Measurements from ENCODE around the gene ARHGDIB. TPM values are rescaled to one million over a fixed set of nuclear protein-coding genes. Genes with fewer than 3 reads are reported as not detected.

Gene ARHGDIB
- total RNA-seq, 4 donors from 2014 or later: 63.8 to 112 (median 89.4) TPM

- no peak for TF ChIP-seq EP300 (IDR thresholded peaks at IDR 0.05)
- TF ChIP-seq POLR2A (IDR thresholded peaks at IDR 0.05): no peak
- TF ChIP-seq CTCF (IDR thresholded peaks at IDR 0.05): no peak
- peak overlapping the region in 1 of 4 donors; percentile 1 for H3K4me3 ChIP-seq
- no peaks in the 10 kb centered on the region for H3K9me3 ChIP-seq
- 22 to 25% methylated on average over 4 of the region's 4 CpGs for WGBS, 2 donors
- peaks cover 0 to 16% (median 0%) of the 10 kb centered on the region in 4 donors for H3K4me1 ChIP-seq
- no peak for DNase-seq (ENCODE audit: low spot score in 2 of 2)
- no peaks in the 10 kb centered on the region for H3K27me3 ChIP-seq
- no peaks in the 10 kb centered on the region for H3K36me3 ChIP-seq
- peak overlapping the region in 1 of 4 donors; percentile 25 for H3K27ac ChIP-seq
Measured at GRCh38 chr12:14928931-14929330, 32.5 kb downstream of the ARHGDIB start.

- no peak for DNase-seq (ENCODE audit: low spot score in 2 of 2)
- no peaks in the 10 kb centered on the region for H3K36me3 ChIP-seq
- TF ChIP-seq POLR2A (IDR thresholded peaks at IDR 0.05): no peak
- TF ChIP-seq EP300 (IDR thresholded peaks at IDR 0.05): no peak
- no peak for TF ChIP-seq CTCF (IDR thresholded peaks at IDR 0.05)
- no peaks in the 10 kb centered on the region for H3K9me3 ChIP-seq
- 83 to 88% methylated on average over 3 of the region's 3 CpGs for WGBS, 2 donors
- peaks cover 0 to 16% (median 0%) of the 10 kb centered on the region in 4 donors for H3K4me1 ChIP-seq
- no peak overlapping the region for H3K27ac ChIP-seq
- H3K27me3 ChIP-seq: no peaks in the 10 kb centered on the region
- no peak overlapping the region for H3K4me3 ChIP-seq
Measured at GRCh38 chr12:14927267-14927666, 34.1 kb downstream of the ARHGDIB start.

GRCh38 chr12:14924541-14924940 is 36.9 kb downstream of the ARHGDIB start:
- H3K27me3 ChIP-seq: no peaks in the 10 kb centered on the region
- 97 to 98% methylated on average over 3 of the region's 3 CpGs for WGBS, 2 donors
- H3K27ac ChIP-seq: no peak overlapping the region
- DNase-seq (ENCODE audit: low spot score in 2 of 2): no peak
- H3K36me3 ChIP-seq: no peaks in the 10 kb centered on the region
- TF ChIP-seq POLR2A (IDR thresholded peaks at IDR 0.05): no peak
- no peak for TF ChIP-seq CTCF (IDR thresholded peaks at IDR 0.05)
- TF ChIP-seq EP300 (IDR thresholded peaks at IDR 0.05): no peak
- peaks cover 0 to 12% (median 0%) of the 10 kb centered on the region in 4 donors for H3K4me1 ChIP-seq
- H3K9me3 ChIP-seq: no peaks in the 10 kb centered on the region
- no peak overlapping the region for H3K4me3 ChIP-seq

- Histone ChIP-seq H3K27me3 (no peaks in the 10 kb centered on the region), H3K9me3 (no peaks in the 10 kb centered on the region), H3K4me3 (no peak overlapping the region), H3K36me3 (no peaks in the 10 kb centered on the region), H3K4me1 (peaks cover 0 to 6% (median 0%) of the 10 kb centered on the region in 4 donors), H3K27ac (no peak overlapping the region)
- no peak for TF ChIP-seq EP300 (IDR thresholded peaks at IDR 0.05)
- no peak for TF ChIP-seq POLR2A (IDR thresholded peaks at IDR 0.05)
- no peak for DNase-seq (ENCODE audit: low spot score in 2 of 2)
- 47 to 56% methylated on average over 2 of the region's 2 CpGs for WGBS, 2 donors
Measured at GRCh38 chr12:14923944-14924343, 37.5 kb downstream of the ARHGDIB start.

- 97 to 98% methylated on average over 2 of the region's 2 CpGs for WGBS, 2 donors
- H3K9me3 ChIP-seq: no peaks in the 10 kb centered on the region
- DNase-seq (ENCODE audit: low spot score in 2 of 2): no peak
Measured at GRCh38 chr12:14921218-14921617, 40.2 kb downstream of the ARHGDIB start.

More at GRCh38 chr12:14921218-14921617, 40.2 kb downstream of the ARHGDIB start:
- TF ChIP-seq POLR2A (IDR thresholded peaks at IDR 0.05) (no peak), EP300 (IDR thresholded peaks at IDR 0.05) (no peak), CTCF (IDR thresholded peaks at IDR 0.05) (no peak)
- Histone ChIP-seq H3K36me3 (no peaks in the 10 kb centered on the region), H3K27ac (no peak overlapping the region), H3K4me1 (no peaks in the 10 kb centered on the region), H3K4me3 (no peak overlapping the region), H3K27me3 (no peaks in the 10 kb centered on the region)

Data from tibial nerve (tissue), 4 donors.